Kidney capillary endothelial cell (primary cell): Measurements from ENCODE around the gene NPAS2.

ENCODE experiments used
- DNase-seq: peaks from one replicate; pipeline ENCODE4 v3.0.0-alpha.2; 2018; ENCODE audit warnings: low spot score

Gene NPAS2

GRCh38 chr2:100855606-100856005 is 35.7 kb downstream of the NPAS2 start:
- no peak for DNase-seq

GRCh38 chr2:100856732-100857131 is 36.8 kb downstream of the NPAS2 start:
- no peak for DNase-seq

GRCh38 chr2:100857341-100857740 is 37.4 kb downstream of the NPAS2 start:
- DNase-seq = no peak

GRCh38 chr2:100857915-100858314 is 38.0 kb downstream of the NPAS2 start:
- peak; percentile 52 for DNase-seq

- DNase-seq = no peak
These were observed 40.0 kb downstream of the NPAS2 start for GRCh38 chr2:100859902-100860301.

GRCh38 chr2:100861340-100861739 is 41.4 kb downstream of the NPAS2 start:
- no peak for DNase-seq

GRCh38 chr2:100862081-100862480 is 42.1 kb downstream of the NPAS2 start:
- no peak for DNase-seq

GRCh38 chr2:100865816-100866460 is 46.0 kb downstream of the NPAS2 start:
- no peak for DNase-seq

GRCh38 chr2:100868083-100868482 is 48.1 kb downstream of the NPAS2 start:
- no peak for DNase-seq

GRCh38 chr2:100869120-100869519 is 49.2 kb downstream of the NPAS2 start:
- DNase-seq = no peak

- DNase-seq = no peak
These were observed 51.0 kb downstream of the NPAS2 start for GRCh38 chr2:100870652-100871531.

GRCh38 chr2:100875516-100876230 is 55.7 kb downstream of the NPAS2 start:
- no peak for DNase-seq

GRCh38 chr2:100876231-100876860 is 56.4 kb downstream of the NPAS2 start:
- DNase-seq = no peak

GRCh38 chr2:100877555-100877954 is 57.6 kb downstream of the NPAS2 start:
- no peak for DNase-seq

- no peak for DNase-seq
These were observed 58.3 kb downstream of the NPAS2 start for GRCh38 chr2:100878000-100878791.

GRCh38 chr2:100879296-100879695 is 59.4 kb downstream of the NPAS2 start:
- DNase-seq = no peak

- DNase-seq = no peak
These were observed 60.1 kb downstream of the NPAS2 start for GRCh38 chr2:100880036-100880435.

GRCh38 chr2:100880730-100881129 is 60.8 kb downstream of the NPAS2 start:
- DNase-seq = peak; percentile 72

GRCh38 chr2:100882645-100883613 is 63.0 kb downstream of the NPAS2 start:
- DNase-seq = no peak

- DNase-seq = no peak
These were observed 64.2 kb downstream of the NPAS2 start for GRCh38 chr2:100884145-100884621.
